ENCODE results near the gene KDM5B.

KDM5B gene

DNA sequence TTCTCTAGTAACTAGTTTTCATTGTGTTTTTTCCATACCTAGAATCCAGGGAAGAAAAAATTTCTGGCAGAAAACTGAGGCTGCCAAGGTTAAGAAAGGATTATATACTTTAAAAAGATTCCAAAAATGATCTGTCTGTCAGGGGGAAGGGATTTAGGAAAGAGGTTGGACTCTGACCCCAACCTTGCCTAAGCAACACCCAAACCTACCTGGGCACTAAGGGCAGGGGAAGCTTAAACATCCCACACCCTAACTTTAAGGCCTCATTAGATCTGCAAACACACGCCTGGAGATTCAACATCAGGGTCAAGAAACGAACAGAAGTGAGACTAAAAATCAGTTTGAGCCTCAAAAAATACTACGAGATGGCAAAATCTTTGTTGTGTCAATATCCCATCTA lies 19.4 kb downstream of the KDM5B start:
- TF ChIP-seq, protein P1, sequence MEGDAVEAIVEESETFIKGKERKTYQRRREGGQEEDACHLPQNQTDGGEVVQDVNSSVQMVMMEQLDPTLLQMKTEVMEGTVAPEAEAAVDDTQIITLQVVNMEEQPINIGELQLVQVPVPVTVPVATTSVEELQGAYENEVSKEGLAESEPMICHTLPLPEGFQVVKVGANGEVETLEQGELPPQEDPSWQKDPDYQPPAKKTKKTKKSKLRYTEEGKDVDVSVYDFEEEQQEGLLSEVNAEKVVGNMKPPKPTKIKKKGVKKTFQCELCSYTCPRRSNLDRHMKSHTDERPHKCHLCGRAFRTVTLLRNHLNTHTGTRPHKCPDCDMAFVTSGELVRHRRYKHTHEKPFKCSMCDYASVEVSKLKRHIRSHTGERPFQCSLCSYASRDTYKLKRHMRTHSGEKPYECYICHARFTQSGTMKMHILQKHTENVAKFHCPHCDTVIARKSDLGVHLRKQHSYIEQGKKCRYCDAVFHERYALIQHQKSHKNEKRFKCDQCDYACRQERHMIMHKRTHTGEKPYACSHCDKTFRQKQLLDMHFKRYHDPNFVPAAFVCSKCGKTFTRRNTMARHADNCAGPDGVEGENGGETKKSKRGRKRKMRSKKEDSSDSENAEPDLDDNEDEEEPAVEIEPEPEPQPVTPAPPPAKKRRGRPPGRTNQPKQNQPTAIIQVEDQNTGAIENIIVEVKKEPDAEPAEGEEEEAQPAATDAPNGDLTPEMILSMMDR (conservative IDR thresholded peaks at IDR 0.05; ENCODE audit: low read length) = no peak
- no peak overlapping the region for H3K4me3 ChIP-seq (ENCODE audit: low read length)
- DNase-seq (ENCODE audit: low read depth) = no peak

DNA sequence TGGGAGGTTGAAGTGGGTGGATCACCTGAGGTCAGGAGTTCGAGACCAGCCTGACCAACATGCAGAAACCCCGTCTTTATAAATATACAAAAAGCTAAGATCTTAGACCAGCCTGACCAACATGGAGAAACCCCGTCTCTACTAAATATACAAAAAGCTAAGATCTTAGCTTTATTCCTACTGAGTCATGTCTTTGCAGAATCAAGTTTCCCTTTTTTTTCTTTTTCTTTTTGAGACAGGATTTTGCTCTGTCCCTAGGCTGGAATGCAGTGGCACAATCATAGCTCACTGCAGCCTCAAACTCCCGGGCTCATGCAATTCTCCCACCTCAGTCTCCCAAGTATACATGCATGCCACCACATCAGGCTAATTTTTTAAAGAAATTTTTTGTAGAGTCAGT lies 21.4 kb downstream of the KDM5B start:
- TF ChIP-seq, protein P1 (conservative IDR thresholded peaks at IDR 0.05; ENCODE audit: low read length) = no peak
- DNase-seq (ENCODE audit: low read depth) = no peak
- no peak overlapping the region for H3K4me3 ChIP-seq (ENCODE audit: low read length)

DNA sequence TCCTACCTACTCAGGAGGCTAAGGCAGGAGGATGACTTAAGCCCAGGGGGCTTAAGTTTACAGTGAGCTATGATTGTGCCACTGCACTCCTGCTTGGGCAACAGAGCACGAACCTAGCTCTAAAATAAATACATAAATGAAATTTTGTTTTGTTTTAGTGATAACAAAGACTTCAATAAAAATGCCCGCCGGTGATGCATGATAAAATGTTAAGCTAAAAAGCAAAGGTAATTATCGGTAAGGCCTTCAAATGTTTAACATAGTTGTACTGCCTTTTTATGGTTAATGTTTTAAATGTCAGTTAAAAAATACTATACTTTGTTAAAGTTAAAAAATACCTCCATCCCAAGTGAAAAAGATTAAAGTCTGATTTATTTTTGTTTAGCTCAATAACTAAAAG lies 27.0 kb downstream of the KDM5B start:
- no peak for DNase-seq (ENCODE audit: low read depth)
- no peak overlapping the region for H3K4me3 ChIP-seq (ENCODE audit: low read length)
- TF ChIP-seq, protein P1 (conservative IDR thresholded peaks at IDR 0.05; ENCODE audit: low read length) = no peak

DNA sequence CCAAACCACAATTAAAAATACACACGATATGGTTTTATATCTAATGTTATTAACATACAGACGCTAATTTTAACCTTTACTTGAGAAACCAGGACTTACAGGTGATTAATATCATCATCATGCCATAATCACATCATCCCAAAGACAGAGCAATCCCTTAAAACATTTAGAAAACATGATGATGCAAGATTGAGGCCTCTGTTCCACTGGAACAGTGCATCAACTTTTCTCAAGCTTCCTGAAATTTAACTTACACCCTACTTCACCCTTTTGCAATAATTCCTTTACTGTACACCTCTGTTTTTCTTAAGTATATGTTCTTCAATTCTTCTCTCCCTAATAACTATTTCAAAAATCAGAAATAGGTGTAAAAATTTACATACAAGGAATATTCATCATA lies 38.1 kb downstream of the KDM5B start:
- TF ChIP-seq, protein P1 (conservative IDR thresholded peaks at IDR 0.05; ENCODE audit: low read length) = no peak
- H3K4me3 ChIP-seq (ENCODE audit: low read length) = no peak overlapping the region
- no peak for DNase-seq (ENCODE audit: low read depth)

DNA sequence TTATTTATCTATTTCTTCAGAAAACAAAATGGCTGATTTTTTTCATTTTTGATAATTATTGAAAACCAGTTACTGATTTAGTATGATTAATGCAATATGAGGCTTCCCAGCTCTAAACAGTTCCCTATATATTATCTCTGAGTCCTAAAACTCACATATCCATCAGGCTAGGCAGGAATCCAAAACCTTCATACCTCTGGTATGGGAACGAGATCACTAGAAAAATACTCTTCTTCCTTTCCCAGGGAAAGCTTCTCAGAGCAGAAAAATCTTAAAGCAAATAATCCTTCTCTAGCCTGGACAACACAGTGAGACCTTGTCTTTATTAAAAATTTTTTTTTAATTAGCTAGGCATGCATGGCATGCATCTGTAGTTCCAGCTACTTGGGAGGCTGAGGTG lies 42.5 kb downstream of the KDM5B start:
- DNase-seq (ENCODE audit: low read depth) = peak; percentile 22
- TF ChIP-seq, protein P1 (conservative IDR thresholded peaks at IDR 0.05; ENCODE audit: low read length) = no peak
- H3K4me3 ChIP-seq (ENCODE audit: low read length) = no peak overlapping the region

DNA sequence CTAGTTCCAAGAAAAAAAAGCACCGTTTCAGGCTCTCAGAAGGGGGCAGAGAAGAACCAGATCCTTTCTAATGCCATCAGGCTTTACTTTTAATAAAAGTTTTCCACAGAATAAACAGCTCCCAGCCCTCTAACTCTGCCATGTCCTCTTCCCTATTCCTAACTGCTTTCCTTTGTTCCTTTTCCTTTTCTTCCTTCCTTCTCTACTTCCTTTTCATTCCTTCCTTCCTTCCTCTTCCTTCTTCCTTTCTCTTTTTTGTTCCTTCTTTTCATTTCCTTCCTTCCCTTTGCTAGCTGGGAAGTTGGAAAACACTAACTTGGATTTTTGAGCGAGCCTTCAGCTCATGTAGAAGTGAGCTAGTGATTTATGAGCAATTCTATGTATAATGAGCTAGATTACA lies 46.2 kb downstream of the KDM5B start:
- TF ChIP-seq, protein P1 (conservative IDR thresholded peaks at IDR 0.05; ENCODE audit: low read length) = no peak
- no peak overlapping the region for H3K4me3 ChIP-seq (ENCODE audit: low read length)
- no peak for DNase-seq (ENCODE audit: low read depth)

DNA sequence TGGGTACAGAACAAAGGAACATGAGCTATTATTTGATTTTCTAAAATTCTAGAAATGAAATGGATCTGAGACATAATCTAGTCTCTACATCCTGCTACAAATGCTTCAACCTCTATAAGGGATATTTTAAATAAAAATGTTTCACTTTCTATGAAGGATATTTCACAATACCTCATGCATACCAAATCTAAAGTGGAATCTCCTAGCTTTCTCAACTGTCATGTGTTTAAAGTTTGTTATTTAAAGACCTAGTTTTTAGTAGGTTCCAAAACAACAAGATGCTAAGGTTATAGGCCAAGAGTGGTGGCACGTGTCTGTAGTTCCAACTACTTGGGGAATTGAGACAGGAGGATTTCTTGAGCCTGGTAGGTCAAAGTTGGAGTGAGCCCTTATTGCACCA lies 47.6 kb downstream of the KDM5B start:
- H3K4me3 ChIP-seq (ENCODE audit: low read length) = no peak overlapping the region
- TF ChIP-seq, protein P1 (conservative IDR thresholded peaks at IDR 0.05; ENCODE audit: low read length) = no peak
- peak; percentile 28 for DNase-seq (ENCODE audit: low read depth)

All from AG10803 (cell line).